KG1 (cell line): ENCODE data around the gene SNAI1.
"Not testable (repeated sequence)": the region's sequence is repeated elsewhere in the genome, so short reads cannot be mapped to it uniquely, and the experiment has no call there.

ENCODE experiments used
- DNase-seq: peaks from one replicate; lab custom pipeline; 2025; lab: John Stamatoyannopoulos, UW

The SNAI1 gene

GRCh38 chr20:49987015-49987867 lies 4.5 kb downstream of the SNAI1 start:
- no peak for DNase-seq

- no peak for DNase-seq
Measured at GRCh38 chr20:49987868-49988690, 5.3 kb downstream of the SNAI1 start.

- no peak for DNase-seq
Measured at GRCh38 chr20:49989234-49990065, 6.7 kb downstream of the SNAI1 start.

- DNase-seq: no peak
Measured at GRCh38 chr20:49990271-49990720, 7.5 kb downstream of the SNAI1 start.

GRCh38 chr20:49993301-49993751 lies 10.5 kb downstream of the SNAI1 start:
- DNase-seq: no peak

- no peak for DNase-seq
Measured at GRCh38 chr20:49995586-49995985, 12.8 kb downstream of the SNAI1 start.

GRCh38 chr20:49998478-49999188 lies 15.9 kb downstream of the SNAI1 start:
- DNase-seq: not testable (repeated sequence)

GRCh38 chr20:49999329-49999728 lies 16.5 kb downstream of the SNAI1 start:
- DNase-seq: no peak

- DNase-seq: not testable (repeated sequence)
Measured at GRCh38 chr20:50000548-50001222, 17.9 kb downstream of the SNAI1 start.

- no peak for DNase-seq
Measured at GRCh38 chr20:50001784-50002311, 19.1 kb downstream of the SNAI1 start.

- peak; percentile 9 for DNase-seq
Measured at GRCh38 chr20:50003253-50003656, 20.5 kb downstream of the SNAI1 start.

- DNase-seq: no peak
Measured at GRCh38 chr20:50004229-50004628, 21.4 kb downstream of the SNAI1 start.

- no peak for DNase-seq
Measured at GRCh38 chr20:50005471-50005981, 22.7 kb downstream of the SNAI1 start.

GRCh38 chr20:50007369-50007768 lies 24.6 kb downstream of the SNAI1 start:
- no peak for DNase-seq

- DNase-seq: no peak
Measured at GRCh38 chr20:50008007-50008406, 25.2 kb downstream of the SNAI1 start.

GRCh38 chr20:50009521-50010454 lies 27.0 kb downstream of the SNAI1 start:
- no peak for DNase-seq

- DNase-seq: not testable (repeated sequence)
Measured at GRCh38 chr20:50011597-50011996, 28.8 kb downstream of the SNAI1 start.

GRCh38 chr20:50012282-50013263 lies 29.8 kb downstream of the SNAI1 start:
- peak; percentile 52 for DNase-seq
